Astrocyte of the cerebellum (primary cell): Measurements from ENCODE around the gene NEU2.

Experiments used
- DNase-seq: peaks from one replicate; pipeline ENCODE4 v3.0.0-alpha.2; 2011; ENCODE audit warnings: low read depth
- H3K4me3 ChIP-seq: 2 replicates; pipeline ENCODE4 v1.5.1; 2011; ENCODE audit warnings: mild to moderate bottlenecking, low read depth, low read length, moderate library complexity
- CTCF ChIP-seq: IDR thresholded peaks from 2 replicates; pipeline ENCODE4 v1.5.1; 2012; ENCODE audit warnings: low read length, low read depth, moderate library complexity, mild to moderate bottlenecking; ENCODE audit errors: missing control alignments
- in situ Hi-C: cut with HindIII; loops from 2 replicates; pipeline ENCODE4 v1.10.0; 2017; ENCODE audit warnings: low sequenced_read_pairs

Gene NEU2

GRCh38 chr2:233009661-233010060 is 22.8 kb upstream of the NEU2 start:
- no peak for TF ChIP-seq CTCF
- no peak for DNase-seq
- in situ Hi-C loops = loop anchor here (10.0 kb wide), 1 partner anchor 55 kb away; the partner anchor contains the start of gene INPP5D
- H3K4me3 ChIP-seq = no peak overlapping the region

DNA sequence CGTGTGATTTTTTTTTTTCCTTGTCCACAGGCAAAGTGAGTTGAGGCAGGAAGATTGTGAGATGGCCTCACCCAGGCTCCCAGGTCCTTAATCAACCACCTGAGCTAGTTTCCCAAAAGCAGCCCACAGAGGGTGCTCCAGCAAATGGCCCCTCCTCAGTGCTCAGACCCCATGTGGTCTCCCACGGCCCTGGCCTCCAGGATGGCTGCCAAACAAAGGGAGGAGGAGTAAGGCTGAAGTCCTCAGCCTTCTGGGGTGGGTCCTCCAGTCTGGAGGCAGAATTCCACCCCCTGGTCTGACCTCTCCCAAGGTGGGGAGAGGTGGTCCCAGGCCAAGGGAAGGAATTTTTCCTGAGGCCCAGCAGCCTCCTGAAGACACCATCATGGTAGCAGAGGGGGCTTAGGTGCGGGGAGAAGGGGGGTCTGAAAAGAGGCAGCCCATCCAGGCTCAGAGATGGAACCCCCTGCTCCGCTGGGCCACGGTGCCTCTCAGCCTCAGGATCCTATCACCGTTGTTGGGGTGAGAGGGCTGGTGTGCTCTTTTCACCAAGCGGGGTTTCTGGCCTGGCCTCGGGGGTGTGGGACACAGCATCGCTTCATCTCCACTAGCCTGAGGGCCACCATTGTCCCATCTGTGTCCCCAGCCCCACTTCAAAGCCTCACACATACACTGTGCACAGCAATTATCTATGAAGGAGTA is 21.8 kb upstream of the NEU2 start:
- no peak for TF ChIP-seq CTCF
- in situ Hi-C loops = no loop called here
- no peak overlapping the region for H3K4me3 ChIP-seq
- DNase-seq = no peak

GRCh38 chr2:233011268-233011650 is 21.2 kb upstream of the NEU2 start:
- no peak for TF ChIP-seq CTCF
- in situ Hi-C loops = no loop called here
- DNase-seq = no peak

DNA sequence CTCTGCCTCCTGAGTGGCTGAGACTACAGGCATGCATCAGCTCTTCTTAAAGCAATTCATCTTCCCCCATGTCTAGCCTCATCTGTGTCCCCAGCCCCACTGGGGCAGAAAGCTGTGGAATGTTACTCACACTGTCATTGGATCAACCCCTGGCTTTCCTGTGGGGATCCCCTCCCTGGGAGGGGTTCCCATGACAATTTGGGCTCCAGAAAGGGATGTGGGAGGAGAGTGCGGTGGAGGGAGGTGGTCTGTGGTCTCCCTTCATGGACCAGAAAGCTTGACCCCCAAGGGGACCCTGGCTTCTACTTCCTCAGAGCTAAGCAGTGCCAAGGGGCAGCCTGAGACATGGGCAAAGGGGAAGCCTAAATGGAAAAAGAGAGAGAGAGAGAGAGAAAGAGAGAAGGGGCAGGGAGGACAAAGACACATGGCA is 20.8 kb upstream of the NEU2 start:
- DNase-seq = no peak
- in situ Hi-C loops = no loop called here
- no peak for TF ChIP-seq CTCF

More at GRCh38 chr2:233011268-233011650, 21.2 kb upstream of the NEU2 start:
- no peak overlapping the region for H3K4me3 ChIP-seq

GRCh38 chr2:233012301-233012971 is 20.0 kb upstream of the NEU2 start:
- H3K4me3 ChIP-seq = no peak overlapping the region
- no peak for DNase-seq
- no peak for TF ChIP-seq CTCF
- in situ Hi-C loops = no loop called here

More for the DNA sequence above, 20.8 kb upstream of the NEU2 start:
- no peak overlapping the region for H3K4me3 ChIP-seq

DNA sequence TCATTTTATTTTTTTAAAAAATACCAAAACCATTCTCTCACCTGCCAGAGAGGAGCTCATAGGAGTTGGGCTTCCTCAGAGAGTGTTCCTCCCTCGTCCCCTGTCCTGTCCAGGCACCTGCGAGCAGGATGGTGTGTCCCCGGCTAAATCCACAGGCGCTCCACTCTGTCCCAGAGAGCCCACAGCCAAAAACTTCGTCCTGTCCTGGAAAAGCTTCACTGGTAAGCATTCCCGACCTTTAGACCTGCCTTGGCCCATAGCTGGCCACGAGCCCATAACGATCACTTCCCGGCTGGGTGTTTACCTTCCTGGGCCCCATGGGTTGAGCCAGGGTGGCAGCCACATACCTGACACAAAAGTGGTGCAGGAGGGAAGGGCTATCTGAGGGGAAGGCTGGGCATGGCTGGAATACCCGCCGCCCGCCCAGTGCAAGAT is 19.4 kb upstream of the NEU2 start, which contains the start of gene NGEF:
TSS of gene NGEF (minus strand) at position 230 of the 435 bp plus-strand sequence. CDS start 38,366 bp downstream, outside the sequence.
- H3K4me3 ChIP-seq = no peak within 1 kb of the TSS
- TF ChIP-seq CTCF = no peak

More for the DNA sequence above, 19.4 kb upstream of the NEU2 start, which contains the start of gene NGEF:
- in situ Hi-C loops = no loop called here
- DNase-seq = no peak
